Umbilical cord (tissue), 2 donors: ENCODE measurements around the gene SHISA4. TPM values are rescaled to one million over a fixed set of nuclear protein-coding genes. Genes with fewer than 3 reads are reported as not detected.
"Not testable (repeated sequence)": the region's sequence is repeated elsewhere in the genome, so short reads cannot be mapped to it uniquely, and the experiment has no call there.

ENCODE experiments used
- DNase-seq: peaks from one replicate; pipeline ENCODE4 v3.0.0-alpha.2; 2015; ENCODE audit warnings: low spot score
- total RNA-seq: library from RNA; depleted of rRNA; stranded (reverse); fragments of >200 nt; gene quantifications from one replicate; pipeline ENCODE4 v1.2.3, GENCODE V29; 2014; ENCODE audit warnings: low replicate concordance; ENCODE audit not compliant: insufficient read depth

SHISA4 gene
- total RNA-seq = 50.8 TPM

DNA sequence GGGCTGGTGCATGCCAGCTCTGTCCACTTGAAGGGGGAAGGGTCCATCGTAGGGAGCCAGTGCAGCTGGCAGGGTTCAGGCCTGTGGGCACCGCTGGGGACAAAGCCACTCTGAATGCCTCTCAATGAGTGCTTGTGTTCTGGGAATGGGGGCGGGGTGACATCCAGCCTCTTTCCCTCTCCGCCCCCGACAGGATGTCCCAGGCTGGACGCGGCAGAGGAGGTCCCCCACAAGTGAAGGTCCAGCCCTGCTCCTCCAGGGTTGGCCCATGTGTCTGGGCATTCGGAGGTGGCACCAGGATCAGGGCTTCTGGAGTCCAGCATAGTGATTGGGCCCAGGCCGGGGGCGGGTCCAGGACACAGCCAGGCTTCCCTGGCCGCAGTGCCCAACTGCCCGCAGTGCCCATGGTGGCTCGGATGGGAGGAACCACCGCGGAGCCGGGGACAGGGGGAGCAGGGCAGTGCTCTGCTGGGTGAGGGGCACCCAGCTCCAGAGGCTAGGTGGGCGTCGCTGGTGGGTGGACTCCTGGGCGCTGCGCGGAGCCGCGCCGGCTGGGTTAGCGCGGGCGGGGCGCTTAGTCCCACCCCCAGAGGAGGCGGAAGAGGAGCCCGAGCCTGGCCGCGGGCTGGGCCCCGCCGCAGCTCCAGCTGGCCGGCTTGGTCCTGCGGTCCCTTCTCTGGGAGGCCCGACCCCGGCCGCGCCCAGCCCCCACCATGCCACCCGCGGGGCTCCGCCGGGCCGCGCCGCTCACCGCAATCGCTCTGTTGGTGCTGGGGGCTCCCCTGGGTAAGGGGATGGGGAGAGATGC is at the start of gene SHISA4:
Gene SHISA4 (plus strand): TSS at position 617 of the 808 bp plus-strand sequence. CDS start 97 bp downstream, at position 714.
- peak; percentile 77 for DNase-seq

DNA sequence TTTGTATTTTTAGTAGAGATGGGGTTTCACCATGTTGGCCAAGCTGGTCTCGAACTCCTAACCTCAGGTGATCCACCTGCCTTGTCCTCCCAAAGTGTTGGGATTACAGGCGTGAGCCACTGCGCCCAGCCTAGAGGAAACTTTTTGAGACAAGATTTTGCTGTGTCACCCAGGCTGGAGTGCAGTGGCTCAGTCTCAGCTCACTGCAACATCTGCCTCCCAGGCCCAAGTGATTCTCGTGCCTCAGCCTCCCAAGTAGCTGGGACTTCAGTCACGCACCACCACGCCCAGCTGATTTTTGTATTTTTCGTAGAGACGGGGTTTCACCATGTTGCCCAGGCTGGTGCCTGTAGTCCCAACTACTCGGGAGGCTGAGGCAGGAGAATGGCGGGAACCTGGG is 49.6 kb upstream of the SHISA4 start:
- DNase-seq = not testable (repeated sequence)

- DNase-seq = no peak
Measured at GRCh38 chr1:201840055-201840454, 48.6 kb upstream of the SHISA4 start.

GRCh38 chr1:201840490-201840889 is 48.2 kb upstream of the SHISA4 start:
- DNase-seq = no peak

- no peak for DNase-seq
Measured at GRCh38 chr1:201841265-201841912, 47.3 kb upstream of the SHISA4 start.

DNA sequence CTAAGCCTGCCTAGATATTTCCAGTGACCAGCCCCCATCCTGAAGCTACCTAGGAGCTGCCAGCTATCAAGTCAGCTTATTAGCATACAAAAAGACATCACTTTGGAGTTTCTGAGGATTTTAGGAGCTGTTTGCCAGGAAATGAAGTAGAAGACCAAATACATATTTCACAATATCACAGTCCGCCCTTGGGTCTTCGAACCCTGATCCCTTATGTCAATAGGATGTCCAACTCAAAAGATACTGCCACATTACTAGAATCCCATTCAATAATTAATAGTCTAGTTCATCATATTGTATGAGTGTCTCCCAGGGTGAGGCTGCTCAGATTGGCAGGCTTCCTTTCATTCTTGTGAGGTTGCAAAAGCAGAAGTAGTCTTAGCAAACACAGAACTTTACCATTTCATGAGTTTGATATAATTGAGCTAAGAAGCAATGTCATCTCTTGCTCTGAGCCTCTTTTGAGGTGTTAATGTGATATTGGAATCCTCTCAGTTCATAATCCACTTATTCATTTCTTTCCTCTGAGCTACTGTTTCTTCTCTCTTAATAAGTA is 46.1 kb upstream of the SHISA4 start:
- DNase-seq = no peak

- no peak for DNase-seq
Measured at GRCh38 chr1:201845331-201846083, 43.2 kb upstream of the SHISA4 start.

- no peak for DNase-seq
Measured at GRCh38 chr1:201847150-201847549, 41.5 kb upstream of the SHISA4 start.

DNA sequence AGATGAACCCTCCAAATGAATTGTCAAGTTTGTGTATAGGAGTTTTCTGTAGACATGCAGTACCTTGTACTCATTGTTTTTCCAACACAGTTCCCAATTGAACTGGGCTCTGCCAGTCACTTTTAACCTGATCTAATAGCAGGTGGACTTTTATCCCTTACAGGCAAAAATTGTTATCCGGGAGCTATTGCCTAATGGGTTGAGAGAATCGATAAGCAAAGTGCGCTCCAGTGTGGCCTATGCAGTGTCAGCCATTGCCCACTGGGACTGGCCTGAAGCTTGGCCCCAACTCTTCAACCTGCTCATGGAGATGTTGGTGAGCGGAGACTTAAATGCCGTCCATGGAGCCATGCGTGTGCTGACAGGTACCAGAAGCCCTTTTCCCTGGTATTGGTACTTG is 40.5 kb upstream of the SHISA4 start:
- no peak for DNase-seq

- DNase-seq = no peak
Measured at GRCh38 chr1:201849372-201850052, 39.2 kb upstream of the SHISA4 start.

GRCh38 chr1:201850053-201850397 is 38.7 kb upstream of the SHISA4 start:
- DNase-seq = peak; percentile 29

DNA sequence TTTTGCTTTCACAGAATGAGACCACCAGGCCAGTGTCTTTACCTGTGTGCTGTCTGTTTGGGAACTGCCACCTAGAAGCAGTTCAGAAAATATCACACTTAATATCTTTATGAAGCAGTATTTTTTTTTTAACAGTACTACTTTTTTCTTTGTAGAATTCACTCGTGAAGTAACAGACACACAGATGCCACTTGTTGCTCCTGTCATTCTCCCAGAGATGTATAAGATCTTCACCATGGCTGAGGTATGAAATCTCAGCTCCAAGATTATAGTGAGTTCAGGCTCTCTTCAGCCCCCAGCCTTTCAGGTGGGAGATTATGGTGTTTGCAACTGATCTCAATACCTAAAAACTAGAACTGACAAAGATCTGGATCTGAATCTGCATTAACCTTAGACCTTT is 36.7 kb upstream of the SHISA4 start:
- no peak for DNase-seq

GRCh38 chr1:201856722-201857121 is 32.0 kb upstream of the SHISA4 start:
- not testable (repeated sequence) for DNase-seq

DNA sequence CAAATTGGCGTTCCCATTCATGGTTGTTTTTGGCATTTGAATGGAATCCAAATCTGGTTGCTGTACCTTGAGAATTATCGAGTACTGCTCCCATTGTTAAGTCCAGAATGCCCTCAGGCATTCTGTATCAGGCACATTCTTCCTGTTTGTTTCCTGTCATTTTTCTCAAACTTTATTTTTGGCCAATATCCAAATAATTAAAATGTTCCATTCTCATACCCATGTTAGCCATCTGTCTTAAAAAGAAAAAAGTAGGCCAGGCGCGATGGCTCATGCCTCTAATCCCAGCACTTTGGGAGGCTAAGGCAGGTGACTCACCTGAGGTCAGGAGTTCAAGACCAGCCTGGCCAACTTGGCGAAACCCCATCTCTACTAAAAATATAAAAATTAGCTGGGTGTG is 29.3 kb upstream of the SHISA4 start:
- no peak for DNase-seq

- DNase-seq = no peak
Measured at GRCh38 chr1:201861448-201861847, 27.2 kb upstream of the SHISA4 start.

GRCh38 chr1:201870397-201870796 is 18.3 kb upstream of the SHISA4 start:
- no peak for DNase-seq

DNA sequence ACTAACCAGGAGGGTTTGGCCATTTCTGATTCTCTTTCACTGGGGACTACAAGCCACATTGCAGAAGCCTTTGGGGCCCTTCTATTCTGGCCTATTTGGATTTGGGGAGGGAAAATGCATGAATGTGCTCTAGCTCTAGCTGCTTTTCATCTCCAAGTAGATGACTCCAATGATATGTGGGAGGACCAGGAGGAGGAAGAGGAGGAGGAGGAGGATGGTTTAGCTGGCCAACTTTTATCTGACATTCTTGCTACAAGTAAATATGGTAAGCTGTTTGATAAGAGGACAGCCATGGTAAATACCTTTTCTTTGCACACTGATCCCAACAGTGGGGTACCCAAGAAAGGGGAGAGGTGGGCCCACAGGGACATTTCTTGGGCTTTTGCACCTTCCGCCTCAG is 14.0 kb upstream of the SHISA4 start:
- DNase-seq = no peak

GRCh38 chr1:201876148-201876818 is 12.4 kb upstream of the SHISA4 start:
- DNase-seq = no peak

- peak; percentile 65 for DNase-seq
Measured at GRCh38 chr1:201877877-201878401, 10.8 kb upstream of the SHISA4 start.

- DNase-seq = no peak
Measured at GRCh38 chr1:201880928-201881571, 7.6 kb upstream of the SHISA4 start.
